Calu3 (cell line): ENCODE results near the gene SVOP. TPM values are rescaled to one million over a fixed set of nuclear protein-coding genes. Genes with fewer than 3 reads are reported as not detected.

Experiments used
- BruUV-seq: library from RNA; stranded (reverse); fragments of 400-500 nt; replicated peaks from 2 replicates; lab custom pipeline; 2021; lab: Mats Ljungman, UMichigan
- CTCF ChIA-PET: fragments of 300-600 bp; sonication (Branson Sonifier 250); formaldehyde crosslinking; loops from one replicate; lab custom pipeline; 2022; ENCODE audit warnings: antibody characterized with exemption; lab: Charles Lee
- DNase-seq: peaks from one replicate; pipeline ENCODE4 v3.0.0; 2022
- H3K27ac Mint-ChIP-seq: one replicate; pipeline ENCODE4 v1.8.0; 2022; ENCODE audit warnings: mixed read lengths; ENCODE audit not compliant: unreplicated experiment
- H3K27me3 Mint-ChIP-seq: one replicate; pipeline ENCODE4 v1.8.0; 2022; ENCODE audit warnings: mixed read lengths; ENCODE audit not compliant: unreplicated experiment
- H3K36me3 Mint-ChIP-seq: one replicate; pipeline ENCODE4 v1.8.0; 2022; ENCODE audit warnings: mild to moderate bottlenecking, moderate library complexity, mixed read lengths; ENCODE audit not compliant: insufficient read depth, unreplicated experiment
- H3K4me1 Mint-ChIP-seq: one replicate; pipeline ENCODE4 v1.8.0; 2022; ENCODE audit warnings: mild to moderate bottlenecking, low read depth, mixed read lengths; ENCODE audit not compliant: unreplicated experiment
- H3K4me3 Mint-ChIP-seq: one replicate; pipeline ENCODE4 v1.8.0; 2022; ENCODE audit warnings: mild to moderate bottlenecking, low read depth, moderate library complexity, mixed read lengths; ENCODE audit not compliant: unreplicated experiment
- H3K9me3 Mint-ChIP-seq: one replicate; pipeline ENCODE4 v1.8.0; 2022; ENCODE audit warnings: low read depth, mixed read lengths; ENCODE audit not compliant: unreplicated experiment
- intact Hi-C: fragments of 100-400 bp; cut with micrococcal nuclease; formaldehyde crosslinking; loops from one replicate; pipeline ENCODE4 v1.10.0; 2022; ENCODE audit not compliant: unreplicated experiment
- total RNA-seq: library from RNA; stranded (reverse); gene quantifications from 2 replicates; pipeline ENCODE4 v1.2.3, GENCODE V29; 2022
- TF ChIP-seq, protein P1 (sequence below): fragments of 200-600 bp; IDR thresholded peaks from one replicate; pipeline ENCODE4 v1.8.0; 2022; ENCODE audit warnings: antibody characterized with exemption; ENCODE audit not compliant: unreplicated experiment

Gene SVOP
- total RNA-seq, 1 experiment from 2014 or later, result not detected

GRCh38 chr12:108935159-108935763, 85.6 kb downstream of the SVOP start:
- no TSS peak for BruUV-seq
- H3K9me3 Mint-ChIP-seq, result no peaks in the 10 kb centered on the region
- TF ChIP-seq, protein P1, sequence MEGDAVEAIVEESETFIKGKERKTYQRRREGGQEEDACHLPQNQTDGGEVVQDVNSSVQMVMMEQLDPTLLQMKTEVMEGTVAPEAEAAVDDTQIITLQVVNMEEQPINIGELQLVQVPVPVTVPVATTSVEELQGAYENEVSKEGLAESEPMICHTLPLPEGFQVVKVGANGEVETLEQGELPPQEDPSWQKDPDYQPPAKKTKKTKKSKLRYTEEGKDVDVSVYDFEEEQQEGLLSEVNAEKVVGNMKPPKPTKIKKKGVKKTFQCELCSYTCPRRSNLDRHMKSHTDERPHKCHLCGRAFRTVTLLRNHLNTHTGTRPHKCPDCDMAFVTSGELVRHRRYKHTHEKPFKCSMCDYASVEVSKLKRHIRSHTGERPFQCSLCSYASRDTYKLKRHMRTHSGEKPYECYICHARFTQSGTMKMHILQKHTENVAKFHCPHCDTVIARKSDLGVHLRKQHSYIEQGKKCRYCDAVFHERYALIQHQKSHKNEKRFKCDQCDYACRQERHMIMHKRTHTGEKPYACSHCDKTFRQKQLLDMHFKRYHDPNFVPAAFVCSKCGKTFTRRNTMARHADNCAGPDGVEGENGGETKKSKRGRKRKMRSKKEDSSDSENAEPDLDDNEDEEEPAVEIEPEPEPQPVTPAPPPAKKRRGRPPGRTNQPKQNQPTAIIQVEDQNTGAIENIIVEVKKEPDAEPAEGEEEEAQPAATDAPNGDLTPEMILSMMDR, result no peak
- no peak overlapping the region for H3K27ac Mint-ChIP-seq
- peaks cover 74% of the 10 kb centered on the region for H3K27me3 Mint-ChIP-seq
- CTCF ChIA-PET, result no interaction called here
- H3K4me1 Mint-ChIP-seq, result no peaks in the 10 kb centered on the region
- intact Hi-C loops, result loop anchor here (5.0 kb wide), 1 partner anchor 53 kb away; the partner anchor contains the start of gene DAO
- no peaks in the 10 kb centered on the region for H3K36me3 Mint-ChIP-seq
- H3K4me3 Mint-ChIP-seq, result no peak overlapping the region
- no peak for DNase-seq

DNA sequence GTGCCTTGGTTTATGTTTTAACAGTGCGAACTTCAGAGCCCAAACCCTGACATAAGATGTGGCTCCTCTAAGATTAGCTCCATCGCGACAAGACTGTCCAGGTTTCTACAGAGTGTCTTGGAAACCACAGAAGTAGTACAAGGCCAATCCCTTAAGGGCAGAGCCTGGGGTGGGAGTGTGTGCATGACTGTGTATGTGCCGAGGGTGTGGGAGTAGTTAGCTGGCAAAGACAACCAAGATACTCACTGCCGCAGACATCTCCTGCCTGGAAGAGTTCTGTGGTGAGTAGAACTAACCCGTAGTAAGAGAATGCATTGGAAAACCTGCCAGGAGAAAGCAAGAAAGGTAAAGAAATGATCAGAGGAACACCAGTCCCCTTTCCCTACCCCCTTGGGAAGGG, 86.9 kb downstream of the SVOP start:
- H3K27me3 Mint-ChIP-seq, result peaks cover 65% of the 10 kb centered on the region
- BruUV-seq, result no TSS peak
- intact Hi-C loops, result no loop called here
- CTCF ChIA-PET, result no interaction called here
- DNase-seq, result no peak
- TF ChIP-seq, protein P1, result no peak
- no peaks in the 10 kb centered on the region for H3K9me3 Mint-ChIP-seq
- no peak overlapping the region for H3K4me3 Mint-ChIP-seq
- no peak overlapping the region for H3K27ac Mint-ChIP-seq
- no peaks in the 10 kb centered on the region for H3K4me1 Mint-ChIP-seq
- H3K36me3 Mint-ChIP-seq, result no peaks in the 10 kb centered on the region

GRCh38 chr12:108930756-108931155, 90.1 kb downstream of the SVOP start:
- no TSS peak for BruUV-seq
- intact Hi-C loops, result no loop called here
- CTCF ChIA-PET, result no interaction called here
- H3K36me3 Mint-ChIP-seq, result no peaks in the 10 kb centered on the region
- H3K27me3 Mint-ChIP-seq, result peaks cover 47% of the 10 kb centered on the region
- no peak overlapping the region for H3K4me3 Mint-ChIP-seq
- H3K9me3 Mint-ChIP-seq, result no peaks in the 10 kb centered on the region
- DNase-seq, result no peak
- TF ChIP-seq, protein P1, result no peak
- H3K27ac Mint-ChIP-seq, result no peak overlapping the region
- no peaks in the 10 kb centered on the region for H3K4me1 Mint-ChIP-seq

- intact Hi-C loops, result no loop called here
- TF ChIP-seq, protein P1, result no peak
- H3K4me3 Mint-ChIP-seq, result no peak overlapping the region
- BruUV-seq, result no TSS peak
- no peak for DNase-seq
- no peaks in the 10 kb centered on the region for H3K9me3 Mint-ChIP-seq
- peaks cover 47% of the 10 kb centered on the region for H3K27me3 Mint-ChIP-seq
- CTCF ChIA-PET, result no interaction called here
- H3K4me1 Mint-ChIP-seq, result no peaks in the 10 kb centered on the region
- H3K27ac Mint-ChIP-seq, result no peak overlapping the region
- H3K36me3 Mint-ChIP-seq, result no peaks in the 10 kb centered on the region
Measured at GRCh38 chr12:108930155-108930554, 90.7 kb downstream of the SVOP start.
